OCI-LY3 (cell line): Measurements from ENCODE around the gene ROCK1.

ENCODE experiments used
- EZH2phosphoT487 ChIP-seq: fragments of 200-600 bp; shearing (Covaris generic); IDR thresholded peaks from 2 replicates; pipeline ENCODE4 v1.6.1; 2018; ENCODE audit warnings: antibody characterized with exemption, mixed run types, low read depth
- TF ChIP-seq, protein P1 (sequence below): fragments of 200-600, 300-600 bp; sonication (generic); IDR thresholded peaks from 2 replicates; pipeline ENCODE4 v1.5.1; 2014; ENCODE audit warnings: antibody characterized with exemption, low read length, low read depth

DNA sequence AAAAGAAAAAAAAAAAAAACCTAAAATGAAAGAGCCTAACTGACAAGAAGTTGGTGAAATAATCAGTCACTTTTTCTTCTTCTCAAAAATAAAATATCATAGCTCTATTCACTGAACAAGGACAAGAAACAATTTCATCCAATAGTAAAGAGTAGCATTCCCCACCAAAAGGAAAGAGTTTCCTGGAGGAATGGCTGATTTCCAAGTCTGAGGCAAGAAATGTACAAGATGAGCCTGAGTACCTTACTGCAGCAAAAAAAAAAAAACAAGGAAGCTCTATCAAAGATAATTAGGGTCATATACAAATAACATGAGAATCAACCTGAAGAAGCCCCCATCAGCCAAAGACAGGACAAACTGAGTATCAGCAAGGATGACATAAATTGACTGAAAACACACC is 11.5 kb downstream of the ROCK1 start:
- TF ChIP-seq, protein P1, sequence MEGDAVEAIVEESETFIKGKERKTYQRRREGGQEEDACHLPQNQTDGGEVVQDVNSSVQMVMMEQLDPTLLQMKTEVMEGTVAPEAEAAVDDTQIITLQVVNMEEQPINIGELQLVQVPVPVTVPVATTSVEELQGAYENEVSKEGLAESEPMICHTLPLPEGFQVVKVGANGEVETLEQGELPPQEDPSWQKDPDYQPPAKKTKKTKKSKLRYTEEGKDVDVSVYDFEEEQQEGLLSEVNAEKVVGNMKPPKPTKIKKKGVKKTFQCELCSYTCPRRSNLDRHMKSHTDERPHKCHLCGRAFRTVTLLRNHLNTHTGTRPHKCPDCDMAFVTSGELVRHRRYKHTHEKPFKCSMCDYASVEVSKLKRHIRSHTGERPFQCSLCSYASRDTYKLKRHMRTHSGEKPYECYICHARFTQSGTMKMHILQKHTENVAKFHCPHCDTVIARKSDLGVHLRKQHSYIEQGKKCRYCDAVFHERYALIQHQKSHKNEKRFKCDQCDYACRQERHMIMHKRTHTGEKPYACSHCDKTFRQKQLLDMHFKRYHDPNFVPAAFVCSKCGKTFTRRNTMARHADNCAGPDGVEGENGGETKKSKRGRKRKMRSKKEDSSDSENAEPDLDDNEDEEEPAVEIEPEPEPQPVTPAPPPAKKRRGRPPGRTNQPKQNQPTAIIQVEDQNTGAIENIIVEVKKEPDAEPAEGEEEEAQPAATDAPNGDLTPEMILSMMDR, result no peak
- TF ChIP-seq EZH2phosphoT487, result no peak
